HCEC 1CT (cell line): ENCODE measurements around the gene GPR156.
"Not testable (repeated sequence)": the region's sequence is repeated elsewhere in the genome, so short reads cannot be mapped to it uniquely, and the experiment has no call there.

ENCODE experiments used
- DNase-seq: peaks from one replicate; pipeline ENCODE4 v3.0.0-alpha.2; 2017

The GPR156 gene

DNA sequence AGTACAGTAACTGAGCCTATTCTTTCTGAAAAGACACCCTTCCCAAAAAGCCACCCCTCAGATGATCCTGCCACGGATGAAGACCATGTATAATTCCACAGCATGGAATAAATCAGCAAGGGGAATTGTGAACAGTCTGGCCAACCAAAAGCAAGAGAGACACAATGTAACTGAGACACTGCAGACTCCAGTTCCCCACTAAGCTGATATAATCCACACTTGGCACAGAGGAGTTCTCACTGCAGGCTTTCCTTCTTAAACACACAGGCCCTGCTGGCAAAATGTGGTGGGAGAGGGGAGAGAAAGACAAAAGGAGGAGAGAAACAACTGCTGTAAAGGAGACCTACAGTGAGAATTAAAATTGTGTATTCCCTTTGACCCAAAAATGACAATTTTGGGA is 12.7 kb downstream of the GPR156 start:
- no peak for DNase-seq

DNA sequence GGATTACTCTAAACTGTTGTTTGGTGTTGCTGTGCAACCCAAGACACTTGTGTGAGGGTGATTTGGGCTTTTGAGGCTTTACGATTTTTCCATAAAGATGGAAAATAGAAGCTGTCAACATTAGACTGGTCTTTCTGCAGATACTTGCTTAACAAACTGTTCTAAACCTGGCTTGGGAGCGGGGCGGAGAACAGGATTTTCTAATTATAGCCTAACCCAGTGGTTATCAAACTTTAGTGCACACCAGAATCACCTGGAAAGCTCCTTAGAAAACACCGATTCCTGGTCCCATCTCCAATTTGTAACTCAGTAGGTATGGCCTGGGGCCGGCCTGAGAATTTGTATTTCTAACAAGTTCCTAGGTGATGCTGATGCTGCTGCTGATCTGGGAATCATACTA is 19.0 kb downstream of the GPR156 start:
- DNase-seq = no peak

DNA sequence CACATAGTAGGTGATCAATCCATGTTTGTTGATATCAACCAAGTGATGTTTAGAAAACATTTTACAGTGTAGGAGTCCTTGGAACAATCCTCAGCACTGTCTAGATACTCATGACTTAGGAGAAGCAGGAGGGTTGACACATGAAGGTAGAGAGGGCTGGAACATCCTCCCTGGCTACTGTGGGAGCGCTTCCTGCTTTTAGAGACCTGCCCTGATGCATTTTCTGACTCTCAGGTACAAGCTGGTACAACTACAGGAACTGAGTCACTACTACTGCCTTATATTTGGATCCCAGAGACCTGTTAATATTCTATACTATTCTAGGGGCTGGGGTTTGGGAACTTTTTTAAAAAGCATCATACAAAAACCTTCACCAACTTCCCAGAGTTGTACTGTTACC is 20.1 kb downstream of the GPR156 start:
- DNase-seq = no peak

DNA sequence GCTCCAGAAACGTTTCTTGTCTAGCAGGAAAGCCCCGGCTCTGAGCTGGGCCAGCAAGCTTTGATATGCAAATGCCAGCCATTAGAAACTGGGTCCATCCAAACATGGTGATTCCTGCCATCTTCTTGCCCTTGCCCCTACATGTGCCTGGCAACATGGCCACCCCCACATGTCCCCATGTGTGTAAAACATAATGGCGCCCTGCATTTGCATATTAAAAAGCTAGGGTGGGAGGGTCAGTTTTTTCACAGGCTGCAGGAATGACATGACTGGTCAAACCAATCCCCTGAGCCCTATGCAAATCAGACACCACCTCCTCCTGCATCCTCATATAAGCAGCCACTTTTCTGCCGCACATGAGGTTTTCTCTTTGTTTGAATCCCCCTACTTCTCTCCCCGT is 21.2 kb downstream of the GPR156 start:
- no peak for DNase-seq

GRCh38 chr3:120258009-120258408 is 27.0 kb downstream of the GPR156 start:
- no peak for DNase-seq

DNA sequence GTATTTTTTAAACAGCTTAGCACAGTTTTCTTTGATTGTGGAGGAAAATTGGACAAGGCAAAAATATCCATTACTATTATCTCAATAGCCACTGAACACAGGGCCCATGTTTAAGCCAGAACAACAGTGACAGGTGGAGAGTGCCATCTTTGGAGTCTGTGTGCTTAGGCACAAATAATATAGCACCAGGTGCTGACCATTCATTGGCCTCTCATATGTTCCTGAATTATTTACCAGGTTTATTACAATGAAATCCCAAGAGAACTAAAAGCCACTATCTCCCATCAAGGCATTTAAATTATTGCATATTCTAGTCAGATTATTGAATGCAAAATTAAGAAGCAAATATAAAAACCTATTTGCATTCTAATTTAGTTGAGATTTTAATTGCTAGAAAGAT is 39.6 kb downstream of the GPR156 start:
- DNase-seq = no peak

- no peak for DNase-seq
These were observed 40.2 kb downstream of the GPR156 start for GRCh38 chr3:120244834-120245225.

- no peak for DNase-seq
These were observed 45.4 kb downstream of the GPR156 start for GRCh38 chr3:120239644-120240043.

GRCh38 chr3:120227710-120228347 is 57.2 kb downstream of the GPR156 start:
- DNase-seq = no peak

DNA sequence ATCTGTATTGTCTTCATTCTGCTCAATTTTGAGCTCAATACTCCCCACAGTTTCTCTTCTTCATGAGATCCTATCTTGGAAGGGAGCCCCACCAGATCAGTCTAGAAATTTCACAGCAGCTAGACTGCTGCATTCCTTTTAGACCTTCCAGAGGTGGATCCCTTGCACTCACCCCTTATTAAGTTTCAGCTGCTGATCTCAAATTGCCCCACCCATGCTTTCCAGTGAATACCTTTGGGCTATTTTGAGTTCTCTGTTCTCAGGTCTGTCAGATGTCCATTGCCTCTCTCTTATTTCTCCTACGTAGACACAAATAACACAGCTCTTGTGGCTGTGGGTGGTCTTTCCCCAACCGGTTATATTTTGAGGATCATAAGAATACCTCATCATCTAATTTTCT is 60.8 kb downstream of the GPR156 start:
- no peak for DNase-seq

DNA sequence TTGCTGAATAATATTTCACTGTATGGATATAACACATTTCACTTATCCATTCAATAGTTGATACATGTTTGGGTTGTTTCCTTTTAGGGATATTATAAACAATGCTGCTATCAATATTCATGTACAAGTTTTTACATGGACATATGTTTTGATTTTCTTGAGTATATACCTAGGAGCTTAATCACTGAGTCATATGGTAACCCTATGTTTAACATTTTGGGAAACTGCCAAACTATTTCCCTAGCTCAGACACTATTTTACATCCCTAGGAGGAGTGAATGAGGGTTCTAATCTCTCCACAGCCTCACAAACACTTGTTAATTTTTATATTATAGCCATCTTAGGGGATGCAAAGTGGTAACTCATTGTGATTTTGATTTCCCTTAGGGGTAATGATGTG is 66.0 kb downstream of the GPR156 start:
- DNase-seq = peak; percentile 5

GRCh38 chr3:120216633-120217032 is 68.4 kb downstream of the GPR156 start:
- DNase-seq = not testable (repeated sequence)

GRCh38 chr3:120214176-120214575 is 70.8 kb downstream of the GPR156 start:
- no peak for DNase-seq

DNA sequence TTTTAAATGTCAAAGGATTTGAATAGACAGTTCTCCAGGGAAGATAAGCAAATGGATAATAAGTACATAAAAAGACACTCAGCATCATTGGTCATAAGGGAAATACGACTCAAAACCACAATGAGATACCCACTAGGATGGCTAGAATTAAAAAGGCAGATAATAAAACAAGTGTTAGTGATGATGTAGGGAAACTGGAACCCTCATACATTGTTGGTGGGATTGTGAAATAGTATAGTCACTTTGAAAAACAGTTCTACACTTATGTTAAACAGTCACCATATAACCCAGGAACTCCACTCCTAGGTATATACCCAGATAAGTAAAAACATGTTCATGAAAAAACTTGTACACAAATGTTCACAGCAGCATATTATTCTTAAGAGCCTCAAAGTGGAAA is 72.5 kb downstream of the GPR156 start:
- DNase-seq = no peak

DNA sequence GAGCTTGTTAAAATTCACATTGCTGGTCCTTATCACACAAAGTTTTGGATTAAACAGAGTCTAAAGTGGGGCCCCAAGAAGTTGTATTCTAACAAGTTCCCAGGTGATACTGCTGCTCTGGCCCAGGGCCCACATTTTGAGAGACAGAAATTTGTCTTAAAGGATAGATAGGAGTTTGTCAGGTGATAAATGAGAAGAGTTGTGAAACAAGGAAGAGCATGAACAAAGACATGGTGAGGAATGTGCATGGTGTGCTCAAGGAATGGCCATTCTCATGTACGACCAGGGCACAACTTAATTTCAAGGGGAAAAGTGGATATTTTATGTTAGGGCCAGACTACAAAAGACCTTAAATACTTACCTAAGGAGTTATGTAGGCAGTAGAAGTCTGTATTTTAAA is 75.6 kb downstream of the GPR156 start:
- no peak for DNase-seq

DNA sequence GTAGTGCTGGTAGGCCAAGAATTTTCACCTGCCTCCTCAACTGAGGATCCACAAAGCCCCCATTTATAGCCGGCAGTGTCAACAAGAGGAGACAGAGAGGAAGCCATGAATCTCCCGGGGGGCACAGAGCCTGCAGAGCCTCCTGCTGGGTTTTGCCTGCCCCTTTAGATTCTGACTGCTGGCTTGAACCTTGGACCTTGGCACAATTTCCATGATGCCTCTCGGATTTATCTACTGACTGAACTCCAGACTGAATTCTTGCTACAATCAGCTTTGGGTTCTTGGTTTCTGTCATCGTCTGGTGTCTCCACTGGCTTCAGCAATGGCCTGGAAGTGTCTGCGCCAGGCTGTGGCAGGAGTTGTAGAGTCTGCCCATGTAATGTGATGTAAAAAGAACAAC is 80.7 kb downstream of the GPR156 start:
- DNase-seq = no peak

- no peak for DNase-seq
These were observed 81.4 kb downstream of the GPR156 start for GRCh38 chr3:120203621-120204020.

DNA sequence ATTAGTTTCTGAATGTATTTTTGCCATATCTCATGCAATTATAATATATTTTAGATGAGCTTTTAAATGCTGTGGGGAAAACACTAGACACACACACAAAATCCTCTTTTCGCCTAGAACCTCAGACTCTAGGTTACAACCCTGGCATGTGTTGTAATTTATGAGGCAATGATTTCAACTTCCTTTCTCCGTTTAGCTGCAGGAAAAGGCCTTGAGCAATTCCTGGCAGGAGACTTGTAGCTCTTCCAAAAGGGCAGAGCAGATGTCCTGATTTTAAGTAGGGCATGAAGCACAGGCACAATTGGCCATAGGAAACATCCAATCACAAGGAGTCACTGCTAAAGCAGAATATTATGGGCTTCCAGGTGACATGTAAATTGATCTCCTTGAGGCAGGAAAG is 82.0 kb downstream of the GPR156 start:
- peak; percentile 86 for DNase-seq

GRCh38 chr3:120202363-120202762 is 82.7 kb downstream of the GPR156 start:
- no peak for DNase-seq

DNA sequence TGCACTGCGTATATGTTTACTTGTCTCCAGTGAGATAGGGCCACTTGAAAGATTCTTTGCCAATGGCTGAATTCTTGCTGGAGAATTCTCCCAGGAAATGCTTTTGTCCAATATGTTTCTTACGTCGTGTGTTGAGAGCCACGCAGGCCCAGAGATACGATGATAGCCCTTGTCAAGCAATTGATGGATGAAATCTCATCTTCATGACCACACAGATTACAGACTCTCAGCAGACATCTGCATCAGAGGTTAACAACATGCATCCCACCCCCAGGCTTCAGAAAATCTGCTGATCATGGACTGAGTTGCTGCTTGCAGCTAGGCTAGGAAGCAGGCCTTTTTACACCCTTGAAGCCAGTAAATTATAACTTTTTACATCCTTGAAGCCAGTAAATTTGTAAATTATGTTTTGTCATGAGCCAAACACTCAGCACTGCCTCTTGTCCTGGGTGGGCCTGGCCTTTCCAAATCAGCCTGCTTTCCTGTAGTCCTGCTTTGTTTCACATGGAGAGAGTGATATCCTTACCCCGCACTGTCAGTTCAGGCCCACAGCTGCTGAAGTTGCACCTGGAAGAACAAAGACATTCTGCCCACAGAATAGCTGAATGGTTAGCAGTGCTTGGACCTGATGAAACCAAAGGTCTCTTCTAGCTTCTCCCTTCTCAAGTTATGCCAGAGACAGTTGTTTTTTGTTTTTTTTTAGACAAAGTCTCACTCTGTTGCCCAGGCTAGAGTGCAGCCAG is 84.4 kb downstream of the GPR156 start:
- DNase-seq = no peak

DNA sequence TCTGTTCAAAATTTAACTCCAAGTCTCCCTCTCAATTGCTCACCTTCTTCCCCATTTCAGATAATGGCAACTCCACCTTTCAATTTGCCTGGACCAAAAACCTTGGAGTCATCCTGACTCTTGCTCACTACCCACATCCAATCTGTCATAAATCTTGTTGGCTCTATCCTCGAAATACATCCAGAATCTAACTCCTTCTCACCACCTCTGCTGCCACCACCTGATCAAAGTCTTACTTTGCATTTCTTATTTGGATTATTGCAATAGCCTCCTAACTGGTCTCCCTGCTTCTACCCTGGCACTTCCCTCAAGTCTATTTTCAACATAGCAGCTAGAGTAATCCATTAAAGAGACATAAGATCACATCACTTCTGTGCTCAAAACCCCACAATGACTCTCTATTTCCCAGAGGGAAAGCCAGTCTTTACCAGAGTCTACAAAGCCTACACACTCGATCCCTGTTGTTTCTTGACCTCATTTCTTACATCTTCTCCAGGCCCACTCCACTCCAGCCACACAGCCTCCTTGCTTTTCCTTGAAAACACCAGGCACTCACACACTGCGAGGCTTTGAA is 86.6 kb downstream of the GPR156 start:
- peak; percentile 63 for DNase-seq

GRCh38 chr3:120196812-120197211 is 88.2 kb downstream of the GPR156 start:
- no peak for DNase-seq

DNA sequence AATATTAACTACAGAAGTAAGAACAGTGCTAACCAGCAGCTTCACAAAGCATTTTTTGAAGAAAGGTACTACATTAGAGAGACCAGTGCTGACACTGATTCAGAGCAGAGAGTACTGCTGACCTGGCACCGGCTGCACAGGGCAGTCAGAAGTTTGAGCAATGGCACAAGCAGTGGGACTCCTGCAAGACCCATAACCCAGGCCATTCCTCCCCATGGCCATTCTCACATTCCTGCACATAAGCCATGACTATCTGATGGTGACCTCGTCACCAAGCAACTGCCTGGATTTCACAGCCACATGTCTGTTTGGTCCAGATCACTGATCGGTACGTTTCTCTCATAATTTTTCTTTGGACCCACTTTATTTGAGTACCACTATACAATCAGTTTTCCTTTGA is 88.7 kb downstream of the GPR156 start:
- DNase-seq = no peak

GRCh38 chr3:120193554-120193953 is 91.5 kb downstream of the GPR156 start:
- no peak for DNase-seq

GRCh38 chr3:120192579-120192978 is 92.4 kb downstream of the GPR156 start:
- no peak for DNase-seq
